Measurements from ENCODE around the gene HENMT1.
"Not testable (repeated sequence)": the region's sequence is repeated elsewhere in the genome, so short reads cannot be mapped to it uniquely, and the experiment has no call there.

DNA sequence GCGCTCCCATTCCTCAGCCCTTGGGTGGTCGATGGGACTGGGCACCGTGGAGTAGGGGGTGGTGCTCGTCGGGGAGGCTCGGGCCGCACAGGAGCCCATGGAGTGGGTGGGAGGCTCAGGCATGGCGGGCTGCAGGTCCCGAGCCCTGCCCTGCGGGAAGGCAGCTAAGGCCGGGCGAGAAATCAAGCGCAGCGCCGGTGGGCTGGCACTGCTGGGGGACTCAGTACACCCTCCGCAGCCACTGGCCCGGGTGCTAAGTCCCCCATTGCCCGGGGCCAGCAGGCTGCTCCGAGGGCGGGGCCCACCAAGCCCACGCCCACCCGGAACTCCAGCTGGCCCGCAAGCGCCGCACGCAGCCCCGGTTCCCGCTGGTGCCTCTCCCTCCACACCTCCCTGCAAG, 20.0 kb downstream of the HENMT1 start:
- TF ChIP-seq, protein P1, sequence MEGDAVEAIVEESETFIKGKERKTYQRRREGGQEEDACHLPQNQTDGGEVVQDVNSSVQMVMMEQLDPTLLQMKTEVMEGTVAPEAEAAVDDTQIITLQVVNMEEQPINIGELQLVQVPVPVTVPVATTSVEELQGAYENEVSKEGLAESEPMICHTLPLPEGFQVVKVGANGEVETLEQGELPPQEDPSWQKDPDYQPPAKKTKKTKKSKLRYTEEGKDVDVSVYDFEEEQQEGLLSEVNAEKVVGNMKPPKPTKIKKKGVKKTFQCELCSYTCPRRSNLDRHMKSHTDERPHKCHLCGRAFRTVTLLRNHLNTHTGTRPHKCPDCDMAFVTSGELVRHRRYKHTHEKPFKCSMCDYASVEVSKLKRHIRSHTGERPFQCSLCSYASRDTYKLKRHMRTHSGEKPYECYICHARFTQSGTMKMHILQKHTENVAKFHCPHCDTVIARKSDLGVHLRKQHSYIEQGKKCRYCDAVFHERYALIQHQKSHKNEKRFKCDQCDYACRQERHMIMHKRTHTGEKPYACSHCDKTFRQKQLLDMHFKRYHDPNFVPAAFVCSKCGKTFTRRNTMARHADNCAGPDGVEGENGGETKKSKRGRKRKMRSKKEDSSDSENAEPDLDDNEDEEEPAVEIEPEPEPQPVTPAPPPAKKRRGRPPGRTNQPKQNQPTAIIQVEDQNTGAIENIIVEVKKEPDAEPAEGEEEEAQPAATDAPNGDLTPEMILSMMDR (IDR thresholded peaks at IDR 0.05), result not testable (repeated sequence)
- TF ChIP-seq POLR2A (IDR thresholded peaks at IDR 0.05); POLR2AphosphoS5 (IDR thresholded peaks at IDR 0.05; ENCODE audit: insufficient read depth in 1 of 2, low read depth in 1 of 2): not testable (repeated sequence)

All from vagina (tissue), 2 donors.